GM18909 (cell line): Measurements from ENCODE around the gene CFAP74.
"Not testable (repeated sequence)": the region's sequence is repeated elsewhere in the genome, so short reads cannot be mapped to it uniquely, and the experiment has no call there.

ENCODE experiments used
- ATAC-seq: cut with Tn5 transposase; IDR thresholded peaks from one replicate; pipeline ENCODE4 v1.9.1; 2021; ENCODE audit warnings: mild to moderate bottlenecking; ENCODE audit not compliant: unreplicated experiment, poor library complexity

The CFAP74 gene

GRCh38 chr1:1889847-1890505, 113.6 kb downstream of the CFAP74 start:
- peak; percentile 42 for ATAC-seq

DNA sequence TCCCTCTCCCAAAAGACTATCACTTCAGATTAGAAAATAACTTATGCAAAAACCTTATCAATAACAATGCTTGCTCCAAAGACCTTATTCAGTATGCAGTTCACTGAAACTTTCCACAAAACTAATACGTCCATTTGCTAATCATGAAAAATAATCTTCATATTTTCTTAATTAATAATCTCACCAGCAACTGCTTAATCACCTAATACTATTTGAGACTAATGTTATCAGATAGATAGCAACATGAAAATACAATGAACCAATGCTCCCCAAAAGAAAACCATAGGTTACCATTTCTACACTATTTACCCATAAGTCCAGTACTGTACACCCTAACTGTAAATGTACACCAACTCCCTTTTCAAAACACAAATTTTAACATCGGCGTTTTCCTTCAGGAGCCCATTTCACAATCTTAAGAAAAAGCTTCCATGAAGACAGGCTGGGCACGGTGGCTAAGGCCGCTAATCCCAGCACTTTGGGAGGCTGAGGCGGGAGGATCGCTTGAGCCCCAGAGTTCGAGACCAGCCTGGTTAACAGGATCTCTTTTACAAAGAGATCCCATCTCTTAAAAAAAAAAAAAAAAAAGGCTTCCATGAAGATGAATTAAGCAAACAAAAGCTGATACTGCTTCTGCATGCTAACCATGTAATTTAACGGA, 114.4 kb downstream of the CFAP74 start:
- ATAC-seq = no peak

- ATAC-seq = not testable (repeated sequence)
Observed at GRCh38 chr1:1883890-1884289, 119.7 kb downstream of the CFAP74 start.

DNA sequence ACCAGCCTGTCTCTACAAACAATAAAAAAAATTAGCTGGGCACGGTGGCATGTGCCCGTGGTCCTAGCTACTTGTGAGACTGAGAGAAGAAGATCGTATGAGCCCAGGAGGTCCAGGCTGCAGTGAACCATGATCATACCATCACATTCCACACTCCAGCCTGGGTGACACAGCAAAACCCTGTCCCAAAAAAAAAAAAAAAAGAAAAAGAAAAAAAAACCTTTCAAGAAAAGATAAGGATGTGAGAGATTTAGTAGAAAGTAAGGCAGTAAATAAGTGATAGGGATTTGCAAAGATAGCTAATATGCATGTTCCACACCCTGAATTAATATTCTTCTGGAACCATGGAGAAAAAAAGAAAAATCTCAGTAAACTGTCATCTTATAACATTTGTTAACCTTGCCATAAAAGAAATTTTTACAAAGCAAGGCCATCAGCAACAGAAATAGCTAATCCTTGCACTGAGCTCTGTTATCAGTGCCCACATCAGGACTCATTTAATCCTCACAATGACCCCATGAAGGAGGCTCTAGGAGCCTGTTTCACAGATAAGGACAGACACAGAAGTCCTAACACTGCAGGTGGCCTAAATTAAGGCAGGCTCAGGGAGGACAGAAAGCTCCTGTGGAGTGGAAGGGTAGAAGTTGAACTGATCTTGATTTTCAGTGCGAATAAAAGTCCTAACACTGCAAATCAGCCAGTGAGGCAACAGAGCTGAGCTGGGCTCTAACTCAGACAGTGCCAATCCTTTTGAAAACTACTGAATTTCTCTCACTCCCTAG, 120.3 kb downstream of the CFAP74 start:
- ATAC-seq = no peak

GRCh38 chr1:1881727-1882126, 121.9 kb downstream of the CFAP74 start:
- ATAC-seq = no peak

GRCh38 chr1:1880617-1881312, 122.8 kb downstream of the CFAP74 start:
- ATAC-seq = no peak

- ATAC-seq = no peak
Observed at GRCh38 chr1:1879942-1880341, 123.6 kb downstream of the CFAP74 start.

DNA sequence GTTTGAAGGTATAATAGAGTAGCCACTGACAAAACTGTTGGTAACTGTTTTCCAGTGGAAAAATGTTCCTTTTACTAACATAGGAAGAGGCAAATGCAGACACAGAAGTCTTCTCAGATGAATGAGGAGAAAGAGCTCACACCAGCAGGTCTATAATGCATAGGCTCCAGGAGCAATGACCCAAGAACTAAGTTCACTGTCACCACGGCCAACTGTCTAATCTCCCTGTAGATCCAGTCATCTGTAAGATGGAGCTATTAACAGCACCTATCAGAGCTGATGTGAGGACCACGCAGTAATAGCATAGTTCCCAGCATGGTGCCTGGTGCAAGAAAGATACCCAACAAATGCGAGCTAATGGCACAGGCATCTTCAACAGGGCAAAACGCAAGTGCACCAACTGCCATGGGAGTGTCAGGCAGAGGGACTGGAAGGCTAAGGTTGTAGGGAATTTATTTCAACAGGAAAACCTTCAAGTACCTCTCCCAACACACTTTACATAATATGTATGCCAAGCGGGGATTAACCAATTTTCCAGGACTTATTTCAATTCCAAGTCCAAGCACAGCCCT, 125.6 kb downstream of the CFAP74 start:
- ATAC-seq = no peak

DNA sequence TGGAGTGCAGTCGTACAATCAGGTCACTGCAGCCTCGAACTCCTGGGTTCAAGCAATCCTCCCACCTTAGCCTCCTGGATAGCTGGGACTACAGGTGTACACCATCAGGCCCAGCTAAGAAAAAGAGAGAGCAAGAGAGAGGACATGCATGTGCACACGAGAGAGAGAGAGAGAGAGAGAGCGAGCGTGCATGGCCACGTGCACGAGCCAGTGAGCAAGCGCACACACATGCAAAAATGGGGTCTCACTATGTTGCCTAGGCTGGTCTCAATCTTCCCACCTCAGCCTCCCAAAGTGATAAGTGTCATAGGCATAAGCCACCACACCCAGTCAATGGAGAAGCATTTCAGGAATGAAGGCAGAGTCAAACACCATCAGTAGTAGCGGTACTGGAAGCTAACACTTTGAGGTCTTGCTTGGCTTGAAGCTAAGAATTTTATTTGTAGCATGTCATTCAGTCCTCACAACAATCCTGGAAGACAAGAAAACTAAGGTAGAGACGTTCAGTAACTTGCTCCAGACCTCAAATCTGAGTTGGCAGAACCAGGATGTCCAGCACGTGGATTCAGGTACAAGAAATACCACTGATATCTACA, 127.2 kb downstream of the CFAP74 start:
- ATAC-seq = no peak

DNA sequence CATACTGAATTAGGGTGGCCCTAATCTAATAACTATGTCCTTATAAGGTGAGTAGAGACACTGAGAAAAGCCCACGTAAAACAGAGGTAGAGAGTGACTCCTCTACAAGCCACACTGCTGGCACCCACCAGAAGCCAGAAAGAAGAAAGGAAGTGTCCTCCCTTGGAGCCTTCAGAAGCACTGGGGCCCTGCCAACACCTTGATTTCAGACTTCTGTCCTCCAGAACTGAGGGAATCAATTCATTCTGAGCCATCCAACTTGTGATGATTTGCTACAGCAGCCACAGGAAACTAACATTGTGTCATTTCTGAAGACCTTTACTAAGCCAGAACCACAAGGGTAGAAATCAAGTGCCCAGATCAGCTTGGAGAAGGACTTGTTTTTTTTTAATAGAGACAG, 127.7 kb downstream of the CFAP74 start:
- no peak for ATAC-seq

DNA sequence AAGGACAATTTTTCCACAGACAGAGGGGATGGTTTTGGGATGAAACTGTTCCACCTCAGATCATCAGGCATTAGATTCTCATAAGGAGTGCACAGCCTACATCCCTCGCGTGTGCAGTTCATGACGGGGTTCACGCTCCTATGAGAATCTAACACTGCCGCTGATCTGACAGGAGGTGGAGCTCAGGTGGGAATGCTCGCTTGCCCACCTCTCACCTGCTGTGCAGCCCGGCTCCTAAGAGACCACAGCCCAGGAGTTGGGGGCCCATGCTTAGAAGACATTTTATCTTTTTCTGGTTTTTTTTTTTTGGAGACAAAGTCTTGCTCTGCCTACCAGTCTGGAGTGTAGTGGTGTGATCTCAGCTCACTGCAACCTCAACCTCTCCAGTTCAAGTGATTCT, 128.7 kb downstream of the CFAP74 start:
- ATAC-seq = no peak

DNA sequence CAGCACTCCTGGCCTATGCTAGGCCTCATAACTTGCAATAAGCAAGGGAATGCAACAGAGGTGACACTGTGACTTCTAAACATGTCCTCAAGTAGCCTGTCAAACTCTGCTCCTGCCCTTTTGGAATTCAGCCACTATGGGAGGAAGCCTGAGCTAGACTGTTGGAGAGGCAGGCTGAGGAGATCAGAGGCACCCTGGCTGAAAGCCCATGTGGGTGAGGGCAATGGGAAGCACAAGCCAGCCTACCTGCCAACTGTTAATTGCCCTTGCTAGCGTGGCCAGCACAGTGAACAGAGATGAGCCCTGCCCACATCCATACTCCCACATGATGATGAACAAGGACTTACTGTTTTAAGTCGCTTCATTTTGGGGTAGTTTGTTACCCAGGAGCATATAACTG, 130.4 kb downstream of the CFAP74 start:
- ATAC-seq = no peak

DNA sequence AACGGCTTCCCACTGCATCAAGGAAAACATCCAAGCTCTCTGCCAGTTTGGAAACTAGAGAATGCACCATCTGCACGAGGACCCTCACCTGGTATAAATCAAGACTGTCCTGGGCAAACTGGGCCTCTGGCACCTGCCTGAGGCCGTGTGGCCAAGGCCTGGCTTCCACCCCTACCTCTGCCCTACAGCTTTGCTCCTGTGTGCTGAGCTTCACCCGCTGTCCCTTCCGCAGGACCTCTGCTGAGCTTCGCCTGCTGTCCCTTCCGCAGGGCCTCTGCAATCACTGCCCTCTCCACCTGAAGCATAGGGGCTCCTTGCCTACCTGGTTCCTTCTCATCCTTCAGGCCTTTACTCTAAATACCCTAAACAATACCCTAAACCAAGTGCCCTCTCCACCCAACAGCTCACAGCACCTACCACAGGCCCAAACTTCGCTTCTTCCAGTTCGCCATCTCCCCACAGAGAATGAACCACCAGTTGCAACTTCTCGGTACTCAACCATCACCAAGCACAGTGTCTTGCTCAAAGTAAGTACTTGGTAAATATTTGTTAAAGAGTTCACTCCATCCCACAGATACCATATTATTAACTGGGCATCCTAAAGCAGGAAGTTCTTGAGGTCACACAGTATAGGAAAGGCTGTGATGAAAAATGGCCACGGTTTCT, 131.1 kb downstream of the CFAP74 start:
- no peak for ATAC-seq
